WTC11 (cell line): ENCODE data around the gene ZNF77. TPM values are rescaled to one million over a fixed set of nuclear protein-coding genes. Genes with fewer than 3 reads are reported as not detected.

Experiments used
- ATAC-seq: fragments of 200-7000 bp; cut with Tn5 transposase; 2 replicates; pipeline ENCODE4 v1.10.0; 2021; ENCODE audit warnings: mild to moderate bottlenecking, moderate library complexity
- CTCF ChIA-PET: fragments of 300-600 bp; sonication (Branson Sonifier 250); formaldehyde crosslinking; loops from one replicate; lab custom pipeline; 2021; ENCODE audit warnings: antibody characterized with exemption; lab: Charles Lee
- POLR2A ChIA-PET: fragments of 350-600 bp; sonication (Branson Sonifier 250); formaldehyde crosslinking; loops from one replicate; lab custom pipeline; 2021; ENCODE audit warnings: antibody characterized with exemption; lab: Charles Lee
- DNase-seq: peaks from one replicate; pipeline ENCODE4 v3.0.0; 2021; ENCODE audit warnings: low spot score
- H3K27ac Mint-ChIP-seq: 2 replicates; pipeline ENCODE4 v1.8.0; 2021; ENCODE audit warnings: mixed read lengths
- H3K27me3 Mint-ChIP-seq: 2 replicates; pipeline ENCODE4 v1.8.0; 2021; ENCODE audit warnings: low read depth, mild to moderate bottlenecking, moderate library complexity, mixed read lengths
- H3K36me3 Mint-ChIP-seq: 2 replicates; pipeline ENCODE4 v1.8.0; 2021; ENCODE audit warnings: mixed read lengths
- H3K4me1 Mint-ChIP-seq: 2 replicates; pipeline ENCODE4 v1.8.0; 2022; ENCODE audit warnings: mixed read lengths
- H3K4me3 Mint-ChIP-seq: 2 replicates; pipeline ENCODE4 v1.8.0; 2021; ENCODE audit warnings: mild to moderate bottlenecking, moderate library complexity, mixed read lengths
- H3K9me3 Mint-ChIP-seq: 2 replicates; pipeline ENCODE4 v1.8.0; 2021; ENCODE audit warnings: mixed read lengths
- CREB1 ChIP-seq: sonication (generic); formaldehyde crosslinking; IDR thresholded peaks from 2 replicates; pipeline ENCODE4 v1.8.0; 2023; ENCODE audit warnings: mild to moderate bottlenecking, missing genetic modification reagents
- CREM ChIP-seq: sonication (generic); formaldehyde crosslinking; IDR thresholded peaks from 2 replicates; pipeline ENCODE4 v1.8.1; 2022; ENCODE audit warnings: mild to moderate bottlenecking, missing genetic modification reagents, moderate library complexity
- ETV6 ChIP-seq: sonication (generic); formaldehyde crosslinking; IDR thresholded peaks from 2 replicates; pipeline ENCODE4 v1.8.1; 2022; ENCODE audit warnings: mild to moderate bottlenecking, missing genetic modification reagents
- GABPB1 ChIP-seq: sonication (generic); formaldehyde crosslinking; IDR thresholded peaks from 2 replicates; pipeline ENCODE4 v1.8.1; 2023; ENCODE audit warnings: mild to moderate bottlenecking, missing genetic modification reagents
- GTF2I ChIP-seq: fragments of 250-450 bp; sonication (Bioruptor Pico); conservative IDR thresholded peaks from 2 replicates; pipeline ENCODE4 v1.4.0; 2021; ENCODE audit warnings: mild to moderate bottlenecking
- HMGA2 ChIP-seq: fragments of 250-450 bp; sonication (Bioruptor Pico); IDR thresholded peaks from 2 replicates; pipeline ENCODE4 v1.4.0; 2021; ENCODE audit warnings: mild to moderate bottlenecking, moderate library complexity
- IRF2 ChIP-seq: sonication (generic); formaldehyde crosslinking; IDR thresholded peaks from 2 replicates; pipeline ENCODE4 v1.8.0; 2022; ENCODE audit warnings: low read depth, missing genetic modification reagents, borderline replicate concordance
- JUN ChIP-seq: sonication (generic); formaldehyde crosslinking; IDR thresholded peaks from 2 replicates; pipeline ENCODE4 v1.8.0; 2023; ENCODE audit warnings: mild to moderate bottlenecking, missing genetic modification reagents
- KAT7 ChIP-seq: sonication (generic); formaldehyde crosslinking; IDR thresholded peaks from 2 replicates; pipeline ENCODE4 v1.8.1; 2023; ENCODE audit warnings: missing genetic modification reagents, mild to moderate bottlenecking, borderline replicate concordance
- NFATC4 ChIP-seq: fragments of 250-450 bp; sonication (Bioruptor Pico); IDR thresholded peaks from 2 replicates; pipeline ENCODE4 v1.9.0; 2021; ENCODE audit warnings: mild to moderate bottlenecking
- NFYB ChIP-seq: sonication (generic); formaldehyde crosslinking; conservative IDR thresholded peaks from 2 replicates; pipeline ENCODE4 v1.8.0; 2022; ENCODE audit warnings: low read depth, missing genetic modification reagents
- RELA ChIP-seq: sonication (generic); formaldehyde crosslinking; IDR thresholded peaks from 2 replicates; pipeline ENCODE4 v1.8.1; 2022; ENCODE audit warnings: missing genetic modification reagents, mild to moderate bottlenecking, borderline replicate concordance
- STAT6 ChIP-seq: sonication (generic); formaldehyde crosslinking; conservative IDR thresholded peaks from 2 replicates; pipeline ENCODE4 v1.8.1; 2023; ENCODE audit warnings: mild to moderate bottlenecking, low read depth, missing genetic modification reagents, moderate library complexity
- TEAD1 ChIP-seq: sonication (generic); formaldehyde crosslinking; IDR thresholded peaks from 2 replicates; pipeline ENCODE4 v1.8.0; 2022; ENCODE audit warnings: mild to moderate bottlenecking, missing genetic modification reagents
- USF1 ChIP-seq: sonication (generic); formaldehyde crosslinking; IDR thresholded peaks from 2 replicates; pipeline ENCODE4 v1.8.0; 2022; ENCODE audit warnings: mild to moderate bottlenecking, missing genetic modification reagents
- ZNF121 ChIP-seq: sonication (generic); formaldehyde crosslinking; IDR thresholded peaks from 2 replicates; pipeline ENCODE4 v1.8.0; 2023; ENCODE audit warnings: missing genetic modification reagents
- ZNF396 ChIP-seq: fragments of 250-450 bp; sonication (Bioruptor Pico); IDR thresholded peaks from 2 replicates; pipeline ENCODE4 v1.8.0; 2021; ENCODE audit warnings: mild to moderate bottlenecking, moderate library complexity, borderline replicate concordance
- total RNA-seq: library from RNA; stranded (reverse); gene quantifications from 3 replicates; pipeline ENCODE4 v1.2.3, GENCODE V29; 2021
- TF ChIP-seq, protein P1 (sequence below): sonication (generic); formaldehyde crosslinking; IDR thresholded peaks from 2 replicates; pipeline ENCODE4 v1.8.0; 2023; ENCODE audit warnings: missing genetic modification reagents, mild to moderate bottlenecking, borderline replicate concordance
- TF ChIP-seq, protein P2 (sequence below): sonication (generic); formaldehyde crosslinking; IDR thresholded peaks from 2 replicates; pipeline ENCODE4 v1.8.1; 2023; ENCODE audit warnings: mild to moderate bottlenecking, missing genetic modification reagents
- TF ChIP-seq, protein P3 (sequence below): sonication (generic); formaldehyde crosslinking; IDR thresholded peaks from 2 replicates; pipeline ENCODE4 v1.8.0; 2022; ENCODE audit warnings: missing genetic modification reagents
- TF ChIP-seq, protein P4 (sequence below): sonication (generic); formaldehyde crosslinking; IDR thresholded peaks from 2 replicates; pipeline ENCODE4 v1.8.0; 2022; ENCODE audit warnings: mild to moderate bottlenecking, missing genetic modification reagents

The ZNF77 gene
- total RNA-seq, 1 experiment from 2014 or later: 4.7 TPM

- TF ChIP-seq USF1 (CRISPR knock-in tag) (peak; percentile 42), GTF2I (CRISPR knock-in tag) (peak; percentile 98), CREM (CRISPR knock-in tag) (peak; percentile 69; the same call in 1 of the 2 replicates), KAT7 (CRISPR knock-in tag) (no peak), GABPB1 (CRISPR knock-in tag) (no peak), HMGA2 (CRISPR knock-in tag) (no peak), ZNF121 (peak; percentile 50; the same call in 1 of the 2 replicates)
- TF ChIP-seq, protein P1, sequence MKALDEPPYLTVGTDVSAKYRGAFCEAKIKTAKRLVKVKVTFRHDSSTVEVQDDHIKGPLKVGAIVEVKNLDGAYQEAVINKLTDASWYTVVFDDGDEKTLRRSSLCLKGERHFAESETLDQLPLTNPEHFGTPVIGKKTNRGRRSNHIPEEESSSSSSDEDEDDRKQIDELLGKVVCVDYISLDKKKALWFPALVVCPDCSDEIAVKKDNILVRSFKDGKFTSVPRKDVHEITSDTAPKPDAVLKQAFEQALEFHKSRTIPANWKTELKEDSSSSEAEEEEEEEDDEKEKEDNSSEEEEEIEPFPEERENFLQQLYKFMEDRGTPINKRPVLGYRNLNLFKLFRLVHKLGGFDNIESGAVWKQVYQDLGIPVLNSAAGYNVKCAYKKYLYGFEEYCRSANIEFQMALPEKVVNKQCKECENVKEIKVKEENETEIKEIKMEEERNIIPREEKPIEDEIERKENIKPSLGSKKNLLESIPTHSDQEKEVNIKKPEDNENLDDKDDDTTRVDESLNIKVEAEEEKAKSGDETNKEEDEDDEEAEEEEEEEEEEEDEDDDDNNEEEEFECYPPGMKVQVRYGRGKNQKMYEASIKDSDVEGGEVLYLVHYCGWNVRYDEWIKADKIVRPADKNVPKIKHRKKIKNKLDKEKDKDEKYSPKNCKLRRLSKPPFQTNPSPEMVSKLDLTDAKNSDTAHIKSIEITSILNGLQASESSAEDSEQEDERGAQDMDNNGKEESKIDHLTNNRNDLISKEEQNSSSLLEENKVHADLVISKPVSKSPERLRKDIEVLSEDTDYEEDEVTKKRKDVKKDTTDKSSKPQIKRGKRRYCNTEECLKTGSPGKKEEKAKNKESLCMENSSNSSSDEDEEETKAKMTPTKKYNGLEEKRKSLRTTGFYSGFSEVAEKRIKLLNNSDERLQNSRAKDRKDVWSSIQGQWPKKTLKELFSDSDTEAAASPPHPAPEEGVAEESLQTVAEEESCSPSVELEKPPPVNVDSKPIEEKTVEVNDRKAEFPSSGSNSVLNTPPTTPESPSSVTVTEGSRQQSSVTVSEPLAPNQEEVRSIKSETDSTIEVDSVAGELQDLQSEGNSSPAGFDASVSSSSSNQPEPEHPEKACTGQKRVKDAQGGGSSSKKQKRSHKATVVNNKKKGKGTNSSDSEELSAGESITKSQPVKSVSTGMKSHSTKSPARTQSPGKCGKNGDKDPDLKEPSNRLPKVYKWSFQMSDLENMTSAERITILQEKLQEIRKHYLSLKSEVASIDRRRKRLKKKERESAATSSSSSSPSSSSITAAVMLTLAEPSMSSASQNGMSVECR: peak; percentile 48; the same call in 1 of the 2 replicates
- TF ChIP-seq, protein P2, sequence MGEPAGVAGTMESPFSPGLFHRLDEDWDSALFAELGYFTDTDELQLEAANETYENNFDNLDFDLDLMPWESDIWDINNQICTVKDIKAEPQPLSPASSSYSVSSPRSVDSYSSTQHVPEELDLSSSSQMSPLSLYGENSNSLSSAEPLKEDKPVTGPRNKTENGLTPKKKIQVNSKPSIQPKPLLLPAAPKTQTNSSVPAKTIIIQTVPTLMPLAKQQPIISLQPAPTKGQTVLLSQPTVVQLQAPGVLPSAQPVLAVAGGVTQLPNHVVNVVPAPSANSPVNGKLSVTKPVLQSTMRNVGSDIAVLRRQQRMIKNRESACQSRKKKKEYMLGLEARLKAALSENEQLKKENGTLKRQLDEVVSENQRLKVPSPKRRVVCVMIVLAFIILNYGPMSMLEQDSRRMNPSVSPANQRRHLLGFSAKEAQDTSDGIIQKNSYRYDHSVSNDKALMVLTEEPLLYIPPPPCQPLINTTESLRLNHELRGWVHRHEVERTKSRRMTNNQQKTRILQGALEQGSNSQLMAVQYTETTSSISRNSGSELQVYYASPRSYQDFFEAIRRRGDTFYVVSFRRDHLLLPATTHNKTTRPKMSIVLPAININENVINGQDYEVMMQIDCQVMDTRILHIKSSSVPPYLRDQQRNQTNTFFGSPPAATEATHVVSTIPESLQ (CRISPR knock-in tag): no peak
- TF ChIP-seq, protein P3, sequence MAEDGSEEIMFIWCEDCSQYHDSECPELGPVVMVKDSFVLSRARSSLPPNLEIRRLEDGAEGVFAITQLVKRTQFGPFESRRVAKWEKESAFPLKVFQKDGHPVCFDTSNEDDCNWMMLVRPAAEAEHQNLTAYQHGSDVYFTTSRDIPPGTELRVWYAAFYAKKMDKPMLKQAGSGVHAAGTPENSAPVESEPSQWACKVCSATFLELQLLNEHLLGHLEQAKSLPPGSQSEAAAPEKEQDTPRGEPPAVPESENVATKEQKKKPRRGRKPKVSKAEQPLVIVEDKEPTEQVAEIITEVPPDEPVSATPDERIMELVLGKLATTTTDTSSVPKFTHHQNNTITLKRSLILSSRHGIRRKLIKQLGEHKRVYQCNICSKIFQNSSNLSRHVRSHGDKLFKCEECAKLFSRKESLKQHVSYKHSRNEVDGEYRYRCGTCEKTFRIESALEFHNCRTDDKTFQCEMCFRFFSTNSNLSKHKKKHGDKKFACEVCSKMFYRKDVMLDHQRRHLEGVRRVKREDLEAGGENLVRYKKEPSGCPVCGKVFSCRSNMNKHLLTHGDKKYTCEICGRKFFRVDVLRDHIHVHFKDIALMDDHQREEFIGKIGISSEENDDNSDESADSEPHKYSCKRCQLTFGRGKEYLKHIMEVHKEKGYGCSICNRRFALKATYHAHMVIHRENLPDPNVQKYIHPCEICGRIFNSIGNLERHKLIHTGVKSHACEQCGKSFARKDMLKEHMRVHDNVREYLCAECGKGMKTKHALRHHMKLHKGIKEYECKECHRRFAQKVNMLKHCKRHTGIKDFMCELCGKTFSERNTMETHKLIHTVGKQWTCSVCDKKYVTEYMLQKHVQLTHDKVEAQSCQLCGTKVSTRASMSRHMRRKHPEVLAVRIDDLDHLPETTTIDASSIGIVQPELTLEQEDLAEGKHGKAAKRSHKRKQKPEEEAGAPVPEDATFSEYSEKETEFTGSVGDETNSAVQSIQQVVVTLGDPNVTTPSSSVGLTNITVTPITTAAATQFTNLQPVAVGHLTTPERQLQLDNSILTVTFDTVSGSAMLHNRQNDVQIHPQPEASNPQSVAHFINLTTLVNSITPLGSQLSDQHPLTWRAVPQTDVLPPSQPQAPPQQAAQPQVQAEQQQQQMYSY: peak; percentile 99
Observed at GRCh38 chr19:2983351-2984214, 38.8 kb upstream of the ZNF77 start (continued).

DNA sequence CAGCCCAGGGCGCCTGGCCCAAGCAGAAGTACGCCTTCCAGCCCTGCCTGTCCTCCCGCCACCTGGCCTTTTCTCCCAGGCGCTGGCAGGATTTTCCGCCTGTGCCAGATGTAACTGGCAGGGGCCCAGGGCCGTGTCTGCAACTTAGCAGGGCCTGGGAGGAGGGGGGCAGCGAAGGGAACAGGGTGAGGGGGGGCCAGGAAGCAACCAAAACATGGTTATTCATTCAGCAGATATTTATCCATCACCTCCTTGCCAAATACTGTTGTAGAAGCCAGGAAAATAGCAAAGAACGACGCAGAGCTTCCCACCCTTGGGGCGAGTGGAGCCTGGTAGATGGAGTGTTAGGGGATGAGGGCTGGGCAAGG is 38.2 kb upstream of the ZNF77 start:
- H3K27ac Mint-ChIP-seq: no peak overlapping the region
- no peaks in the 10 kb centered on the region for H3K36me3 Mint-ChIP-seq
- ChIA-PET CTCF (interaction anchor here (0.9 to 2.7 kb wide), 5 partner anchors 12 to 121 kb away, joined by 3 to 10 read pairs (median 3); no protein-coding TSS in a partner anchor), POLR2A (no interaction called here)
- H3K9me3 Mint-ChIP-seq: no peaks in the 10 kb centered on the region
- peaks cover 54% of the 10 kb centered on the region for H3K27me3 Mint-ChIP-seq
- peaks cover 41% of the 10 kb centered on the region for H3K4me1 Mint-ChIP-seq
- no peak overlapping the region; the same call in 1 of the 2 replicates for H3K4me3 Mint-ChIP-seq
- peak; percentile 5 for ATAC-seq
- no peak for DNase-seq
- TF ChIP-seq CREB1 (no peak), CREM (CRISPR knock-in tag) (no peak), ETV6 (no peak), NFYB (CRISPR knock-in tag) (no peak), STAT6 (CRISPR knock-in tag) (no peak), GTF2I (CRISPR knock-in tag) (no peak), JUN (CRISPR knock-in tag) (no peak), ZNF396 (no peak), NFATC4 (CRISPR knock-in tag) (no peak), TEAD1 (CRISPR knock-in tag) (0 out of 2 replicates have a peak, but pooled peaks have one; percentile 24), RELA (CRISPR knock-in tag) (no peak), IRF2 (CRISPR knock-in tag) (no peak)
- TF ChIP-seq, protein P4, sequence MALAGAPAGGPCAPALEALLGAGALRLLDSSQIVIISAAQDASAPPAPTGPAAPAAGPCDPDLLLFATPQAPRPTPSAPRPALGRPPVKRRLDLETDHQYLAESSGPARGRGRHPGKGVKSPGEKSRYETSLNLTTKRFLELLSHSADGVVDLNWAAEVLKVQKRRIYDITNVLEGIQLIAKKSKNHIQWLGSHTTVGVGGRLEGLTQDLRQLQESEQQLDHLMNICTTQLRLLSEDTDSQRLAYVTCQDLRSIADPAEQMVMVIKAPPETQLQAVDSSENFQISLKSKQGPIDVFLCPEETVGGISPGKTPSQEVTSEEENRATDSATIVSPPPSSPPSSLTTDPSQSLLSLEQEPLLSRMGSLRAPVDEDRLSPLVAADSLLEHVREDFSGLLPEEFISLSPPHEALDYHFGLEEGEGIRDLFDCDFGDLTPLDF (CRISPR knock-in tag): no peak
